Osteocyte (in vitro differentiated cells): Measurements from ENCODE around the gene UPK1B. TPM values are rescaled to one million over a fixed set of nuclear protein-coding genes. Genes with fewer than 3 reads are reported as not detected.

Experiments
- DNase-seq: peaks from one replicate; pipeline ENCODE4 v3.0.0; 2021; ENCODE audit warnings: mixed read lengths; ENCODE audit not compliant: unreplicated experiment; ENCODE audit errors: extremely low spot score
- H3K27ac Mint-ChIP-seq: one replicate; pipeline ENCODE4 v1.8.0; 2021; ENCODE audit warnings: mild to moderate bottlenecking, mixed read lengths; ENCODE audit not compliant: unreplicated experiment
- H3K27me3 Mint-ChIP-seq: one replicate; pipeline ENCODE4 v1.8.0; 2021; ENCODE audit warnings: mixed read lengths; ENCODE audit not compliant: unreplicated experiment
- H3K36me3 Mint-ChIP-seq: one replicate; pipeline ENCODE4 v1.8.0; 2021; ENCODE audit warnings: mixed read lengths; ENCODE audit not compliant: unreplicated experiment
- H3K4me1 Mint-ChIP-seq: one replicate; pipeline ENCODE4 v1.8.0; 2021; ENCODE audit warnings: mixed read lengths; ENCODE audit not compliant: unreplicated experiment
- H3K4me3 Mint-ChIP-seq: one replicate; pipeline ENCODE4 v1.8.0; 2021; ENCODE audit warnings: mild to moderate bottlenecking, moderate library complexity, mixed read lengths; ENCODE audit not compliant: unreplicated experiment
- H3K9me3 Mint-ChIP-seq: one replicate; pipeline ENCODE4 v1.8.0; 2021; ENCODE audit warnings: mixed read lengths; ENCODE audit not compliant: unreplicated experiment
- CTCF ChIP-seq: fragments of 200-600 bp; sonication (generic); IDR thresholded peaks from 2 replicates; pipeline ENCODE4 v1.5.0; 2021; ENCODE audit warnings: antibody characterized with exemption, mild to moderate bottlenecking, moderate library complexity
- total RNA-seq: library from RNA; stranded (reverse); gene quantifications from 2 replicates; pipeline ENCODE4 v1.2.1, GENCODE V29; 2021

UPK1B gene
- total RNA-seq, 1 donor from 2014 or later = 0.24 TPM

DNA sequence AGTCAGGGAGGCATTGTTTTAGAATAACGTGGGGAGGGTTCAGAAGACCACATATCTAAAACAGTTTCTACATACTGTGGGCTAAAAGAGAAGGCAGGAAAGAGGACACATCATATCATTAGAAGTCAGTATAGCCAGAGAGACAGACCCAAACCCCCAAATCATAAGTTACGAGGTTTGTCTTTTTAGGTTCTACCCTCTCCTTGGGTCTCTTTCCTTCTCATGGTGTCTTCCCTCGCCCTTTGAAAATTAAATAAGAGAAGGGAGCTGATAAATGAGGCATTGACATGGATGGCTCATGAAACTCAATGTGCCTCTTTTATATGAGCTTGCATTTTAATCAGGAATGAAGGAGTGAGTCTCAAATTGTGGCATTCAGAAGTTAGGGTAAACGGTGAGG is 3.4 kb downstream of the UPK1B start:
- DNase-seq = no peak
- H3K27me3 Mint-ChIP-seq = no peaks in the 10 kb centered on the region
- no peak for TF ChIP-seq CTCF
- no peaks in the 10 kb centered on the region for H3K36me3 Mint-ChIP-seq
- peak overlapping the region; percentile 41 for H3K4me3 Mint-ChIP-seq
- no peaks in the 10 kb centered on the region for H3K9me3 Mint-ChIP-seq
- H3K27ac Mint-ChIP-seq = peak overlapping the region; percentile 70
- peaks cover 25% of the 10 kb centered on the region for H3K4me1 Mint-ChIP-seq

DNA sequence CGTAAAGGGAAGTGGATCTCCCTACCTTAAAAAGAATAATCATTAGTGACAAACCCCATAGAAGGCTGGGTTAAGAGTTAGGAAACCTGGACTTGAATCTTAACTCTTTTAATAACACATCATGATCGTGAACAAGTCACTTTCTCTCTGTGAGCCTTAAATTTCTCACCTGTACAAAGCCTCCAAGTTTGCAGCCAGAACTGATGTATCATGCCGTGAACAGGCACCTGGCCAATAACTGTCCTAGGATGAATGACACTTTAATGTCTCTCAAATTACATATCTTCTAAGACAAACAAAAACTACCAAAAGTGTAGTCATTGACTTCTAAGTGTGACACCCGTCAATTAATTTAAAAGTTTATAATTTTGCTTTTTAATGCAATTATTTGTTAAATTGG is 3.9 kb downstream of the UPK1B start:
- H3K27ac Mint-ChIP-seq = no peak overlapping the region
- no peaks in the 10 kb centered on the region for H3K9me3 Mint-ChIP-seq
- H3K4me1 Mint-ChIP-seq = peaks cover 31% of the 10 kb centered on the region
- no peaks in the 10 kb centered on the region for H3K27me3 Mint-ChIP-seq
- no peaks in the 10 kb centered on the region for H3K36me3 Mint-ChIP-seq
- no peak for DNase-seq
- no peak for TF ChIP-seq CTCF
- no peak overlapping the region for H3K4me3 Mint-ChIP-seq

- Mint-ChIP-seq H3K9me3 (no peaks in the 10 kb centered on the region), H3K27me3 (no peaks in the 10 kb centered on the region), H3K36me3 (no peaks in the 10 kb centered on the region), H3K4me3 (no peak overlapping the region), H3K4me1 (peaks cover 35% of the 10 kb centered on the region), H3K27ac (no peak overlapping the region)
- DNase-seq = no peak
- no peak for TF ChIP-seq CTCF
These were observed 8.4 kb downstream of the UPK1B start for GRCh38 chr3:119181765-119182164.

DNA sequence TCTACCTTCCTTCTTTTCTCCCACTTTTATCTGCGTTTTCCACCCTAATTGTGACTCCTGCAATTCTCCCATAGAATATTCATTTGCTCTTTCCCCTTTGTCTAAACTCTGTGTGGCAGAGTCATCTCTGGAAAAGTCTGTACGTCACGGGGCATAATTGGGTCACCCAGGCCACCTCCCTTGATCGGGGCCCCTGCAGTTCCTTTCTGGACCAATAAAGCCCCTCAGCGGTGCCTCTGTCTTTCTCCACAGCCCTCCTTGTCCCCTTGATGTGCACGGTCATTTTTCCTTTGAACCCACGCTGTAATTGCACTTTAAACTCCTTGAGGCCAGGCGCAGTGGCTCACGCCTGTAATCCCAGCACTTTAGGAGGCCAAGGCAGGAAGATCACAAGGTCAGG is 10.7 kb downstream of the UPK1B start:
- DNase-seq = no peak
- Mint-ChIP-seq H3K4me3 (no peak overlapping the region), H3K27ac (no peak overlapping the region), H3K36me3 (no peaks in the 10 kb centered on the region), H3K4me1 (peaks cover 41% of the 10 kb centered on the region), H3K27me3 (no peaks in the 10 kb centered on the region), H3K9me3 (no peaks in the 10 kb centered on the region)
- no peak for TF ChIP-seq CTCF

GRCh38 chr3:119184796-119185570 is 11.6 kb downstream of the UPK1B start:
- Mint-ChIP-seq H3K36me3 (no peaks in the 10 kb centered on the region), H3K27me3 (no peaks in the 10 kb centered on the region), H3K9me3 (no peaks in the 10 kb centered on the region), H3K27ac (peak overlapping the region; percentile 19), H3K4me3 (no peak overlapping the region), H3K4me1 (peaks cover 41% of the 10 kb centered on the region)
- no peak for DNase-seq
- TF ChIP-seq CTCF = no peak
